Hepatocyte (in vitro differentiated cells): ENCODE results near the gene LITAF. TPM values are rescaled to one million over a fixed set of nuclear protein-coding genes. Genes with fewer than 3 reads are reported as not detected.

Source experiments
- DNase-seq: peaks from one replicate; pipeline ENCODE4 v3.0.0-alpha.2; 2016; ENCODE audit warnings: low spot score
- H2AFZ ChIP-seq: fragments of 200-600 bp; sonication (generic); 2 replicates; pipeline ENCODE4 v1.6.0; 2016; ENCODE audit warnings: antibody characterized with exemption, mild to moderate bottlenecking
- H3K27ac ChIP-seq: fragments of 200-600 bp; sonication (generic); 2 replicates; pipeline ENCODE4 v1.5.1; 2016; ENCODE audit warnings: mild to moderate bottlenecking
- H3K27me3 ChIP-seq: fragments of 200-600 bp; sonication (generic); 2 replicates; pipeline ENCODE4 v1.6.1; 2016
- H3K36me3 ChIP-seq: fragments of 200-600 bp; sonication (generic); replicated peaks from 2 replicates; pipeline ENCODE4 v1.5.1; 2016; ENCODE audit warnings: low read depth; ENCODE audit not compliant: insufficient read depth
- H3K4me1 ChIP-seq: fragments of 200-600 bp; sonication (generic); 2 replicates; pipeline ENCODE4 v1.5.1; 2016; ENCODE audit warnings: mild to moderate bottlenecking, moderate library complexity; ENCODE audit not compliant: insufficient read depth
- H3K4me2 ChIP-seq: fragments of 200-600 bp; sonication (generic); 2 replicates; pipeline ENCODE4 v1.6.0; 2016
- H3K4me3 ChIP-seq: fragments of 200-600 bp; sonication (generic); 2 replicates; pipeline ENCODE4 v1.5.1; 2016; ENCODE audit warnings: mild to moderate bottlenecking
- H3K79me2 ChIP-seq: fragments of 200-600 bp; sonication (generic); 2 replicates; pipeline ENCODE4 v1.6.0; 2017; ENCODE audit warnings: mild to moderate bottlenecking
- H3K9me2 ChIP-seq: fragments of 200-600 bp; sonication (generic); replicated peaks from 2 replicates; pipeline ENCODE4 v1.6.0; 2017; ENCODE audit warnings: mild to moderate bottlenecking; ENCODE audit not compliant: insufficient read depth
- H3K9me3 ChIP-seq: fragments of 200-600 bp; sonication (generic); 2 replicates; pipeline ENCODE4 v1.5.1; 2016; ENCODE audit warnings: low read depth, mild to moderate bottlenecking
- H4K20me1 ChIP-seq: fragments of 200-600 bp; sonication (generic); 2 replicates; pipeline ENCODE4 v1.6.0; 2016; ENCODE audit warnings: mild to moderate bottlenecking; ENCODE audit not compliant: insufficient read depth, poor library complexity, severe bottlenecking
- CTCF ChIP-seq: fragments of 200-600 bp; sonication (generic); IDR thresholded peaks from 2 replicates; pipeline ENCODE4 v1.5.1; 2016; ENCODE audit warnings: antibody characterized with exemption, mild to moderate bottlenecking; ENCODE audit not compliant: poor library complexity
- EZH2 ChIP-seq: fragments of 200-600 bp; sonication (generic); IDR thresholded peaks from 2 replicates; pipeline ENCODE4 v1.6.1; 2016; ENCODE audit warnings: antibody characterized with exemption, mild to moderate bottlenecking, borderline replicate concordance
- EZH2phosphoT487 ChIP-seq: fragments of 200-600 bp; sonication (generic); IDR thresholded peaks from one replicate; pipeline ENCODE4 v1.6.1; 2018; ENCODE audit warnings: antibody characterized with exemption, mild to moderate bottlenecking, low read depth, moderate library complexity; ENCODE audit not compliant: unreplicated experiment, severe bottlenecking
- WGBS: methylation state at CpG from one replicate; pipeline ENCODE4 v1.1.6; 2016; ENCODE audit warnings: low lambda C conversion rate; ENCODE audit errors: missing lambda C conversion rate; 5-methylcytosine and 5-hydroxymethylcytosine counted together
- polyA plus RNA-seq: library from polyadenylated mRNA; unstranded; fragments of >200 nt; fragmentation: Nextera tagmentation; extraction: Ambion mirVana; gene quantifications from 2 replicates; pipeline ENCODE4 v1.2.1, GENCODE V29; 2016
- total RNA-seq: library from RNA; depleted of rRNA; stranded (reverse); fragments of >200 nt; gene quantifications from 2 replicates; pipeline ENCODE4 v1.2.3, GENCODE V29; 2014

LITAF gene
- total and polyA plus RNA-seq, 2 experiments from 2014 or later, result 65.6 to 134 TPM

GRCh38 chr16:11511801-11512200, 74.9 kb downstream of the LITAF start:
- Histone ChIP-seq H3K27ac (no peak overlapping the region), H4K20me1 (no peaks in the 10 kb centered on the region), H3K9me2 (no peaks in the 10 kb centered on the region), H3K4me2 (no peak overlapping the region), H3K9me3 (no peaks in the 10 kb centered on the region), H3K4me3 (no peak overlapping the region), H3K36me3 (no peaks in the 10 kb centered on the region), H2AFZ (no peak overlapping the region), H3K4me1 (no peaks in the 10 kb centered on the region), H3K27me3 (no peaks in the 10 kb centered on the region), H3K79me2 (no peaks in the 10 kb centered on the region)
- TF ChIP-seq EZH2phosphoT487 (no peak), CTCF (no peak), EZH2 (no peak)
- DNase-seq, result no peak
- WGBS, result 81% methylated on average over 6 of the region's 6 CpGs

- DNase-seq, result no peak
- Histone ChIP-seq H3K4me1 (no peaks in the 10 kb centered on the region), H2AFZ (no peak overlapping the region), H3K79me2 (no peaks in the 10 kb centered on the region), H3K9me3 (no peaks in the 10 kb centered on the region), H3K36me3 (no peaks in the 10 kb centered on the region), H3K4me2 (no peak overlapping the region), H3K27ac (no peak overlapping the region), H3K27me3 (no peaks in the 10 kb centered on the region), H3K9me2 (no peaks in the 10 kb centered on the region), H3K4me3 (no peak overlapping the region), H4K20me1 (no peaks in the 10 kb centered on the region)
- TF ChIP-seq EZH2phosphoT487, result no peak
- no peak for TF ChIP-seq CTCF
- no peak for TF ChIP-seq EZH2
- WGBS, result 89% methylated on average over 2 of the region's 2 CpGs
These were observed 75.4 kb downstream of the LITAF start for GRCh38 chr16:11511328-11511727.

GRCh38 chr16:11510178-11510973, 76.3 kb downstream of the LITAF start:
- WGBS, result 74% methylated on average over 12 of the region's 12 CpGs
- H3K27me3 ChIP-seq, result no peaks in the 10 kb centered on the region
- H3K4me3 ChIP-seq, result no peak overlapping the region
- no peaks in the 10 kb centered on the region for H3K36me3 ChIP-seq
- H3K79me2 ChIP-seq, result no peaks in the 10 kb centered on the region
- no peak overlapping the region for H2AFZ ChIP-seq
- H4K20me1 ChIP-seq, result no peaks in the 10 kb centered on the region
- no peaks in the 10 kb centered on the region for H3K9me3 ChIP-seq
- no peaks in the 10 kb centered on the region for H3K9me2 ChIP-seq
- no peak for DNase-seq
- H3K4me1 ChIP-seq, result no peaks in the 10 kb centered on the region
- H3K27ac ChIP-seq, result no peak overlapping the region
- no peak for TF ChIP-seq EZH2phosphoT487
- no peak for TF ChIP-seq EZH2
- TF ChIP-seq CTCF, result no peak
- no peak overlapping the region for H3K4me2 ChIP-seq
